Stimulated activated CD4-positive, alpha-beta T cell treated with anti-CD3 and anti-CD28 coated beads, TNF-alpha, amount 100 ng/mL, for 4 hours (primary cell): Measurements from ENCODE around the gene ARHGAP5.
A peak's percentile ranks its signal among the peaks of the same experiment; 100 is the strongest.

ENCODE experiments used
- DNase-seq, 3 experiments: peaks; one replicate each; pipeline ENCODE4 v3.0.0-alpha.2; 2020; ENCODE audit warnings: low read depth in 3 of 3

ARHGAP5 gene, protein sequence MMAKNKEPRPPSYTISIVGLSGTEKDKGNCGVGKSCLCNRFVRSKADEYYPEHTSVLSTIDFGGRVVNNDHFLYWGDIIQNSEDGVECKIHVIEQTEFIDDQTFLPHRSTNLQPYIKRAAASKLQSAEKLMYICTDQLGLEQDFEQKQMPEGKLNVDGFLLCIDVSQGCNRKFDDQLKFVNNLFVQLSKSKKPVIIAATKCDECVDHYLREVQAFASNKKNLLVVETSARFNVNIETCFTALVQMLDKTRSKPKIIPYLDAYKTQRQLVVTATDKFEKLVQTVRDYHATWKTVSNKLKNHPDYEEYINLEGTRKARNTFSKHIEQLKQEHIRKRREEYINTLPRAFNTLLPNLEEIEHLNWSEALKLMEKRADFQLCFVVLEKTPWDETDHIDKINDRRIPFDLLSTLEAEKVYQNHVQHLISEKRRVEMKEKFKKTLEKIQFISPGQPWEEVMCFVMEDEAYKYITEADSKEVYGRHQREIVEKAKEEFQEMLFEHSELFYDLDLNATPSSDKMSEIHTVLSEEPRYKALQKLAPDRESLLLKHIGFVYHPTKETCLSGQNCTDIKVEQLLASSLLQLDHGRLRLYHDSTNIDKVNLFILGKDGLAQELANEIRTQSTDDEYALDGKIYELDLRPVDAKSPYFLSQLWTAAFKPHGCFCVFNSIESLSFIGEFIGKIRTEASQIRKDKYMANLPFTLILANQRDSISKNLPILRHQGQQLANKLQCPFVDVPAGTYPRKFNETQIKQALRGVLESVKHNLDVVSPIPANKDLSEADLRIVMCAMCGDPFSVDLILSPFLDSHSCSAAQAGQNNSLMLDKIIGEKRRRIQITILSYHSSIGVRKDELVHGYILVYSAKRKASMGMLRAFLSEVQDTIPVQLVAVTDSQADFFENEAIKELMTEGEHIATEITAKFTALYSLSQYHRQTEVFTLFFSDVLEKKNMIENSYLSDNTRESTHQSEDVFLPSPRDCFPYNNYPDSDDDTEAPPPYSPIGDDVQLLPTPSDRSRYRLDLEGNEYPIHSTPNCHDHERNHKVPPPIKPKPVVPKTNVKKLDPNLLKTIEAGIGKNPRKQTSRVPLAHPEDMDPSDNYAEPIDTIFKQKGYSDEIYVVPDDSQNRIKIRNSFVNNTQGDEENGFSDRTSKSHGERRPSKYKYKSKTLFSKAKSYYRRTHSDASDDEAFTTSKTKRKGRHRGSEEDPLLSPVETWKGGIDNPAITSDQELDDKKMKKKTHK (N-terminal part only)

DNA sequence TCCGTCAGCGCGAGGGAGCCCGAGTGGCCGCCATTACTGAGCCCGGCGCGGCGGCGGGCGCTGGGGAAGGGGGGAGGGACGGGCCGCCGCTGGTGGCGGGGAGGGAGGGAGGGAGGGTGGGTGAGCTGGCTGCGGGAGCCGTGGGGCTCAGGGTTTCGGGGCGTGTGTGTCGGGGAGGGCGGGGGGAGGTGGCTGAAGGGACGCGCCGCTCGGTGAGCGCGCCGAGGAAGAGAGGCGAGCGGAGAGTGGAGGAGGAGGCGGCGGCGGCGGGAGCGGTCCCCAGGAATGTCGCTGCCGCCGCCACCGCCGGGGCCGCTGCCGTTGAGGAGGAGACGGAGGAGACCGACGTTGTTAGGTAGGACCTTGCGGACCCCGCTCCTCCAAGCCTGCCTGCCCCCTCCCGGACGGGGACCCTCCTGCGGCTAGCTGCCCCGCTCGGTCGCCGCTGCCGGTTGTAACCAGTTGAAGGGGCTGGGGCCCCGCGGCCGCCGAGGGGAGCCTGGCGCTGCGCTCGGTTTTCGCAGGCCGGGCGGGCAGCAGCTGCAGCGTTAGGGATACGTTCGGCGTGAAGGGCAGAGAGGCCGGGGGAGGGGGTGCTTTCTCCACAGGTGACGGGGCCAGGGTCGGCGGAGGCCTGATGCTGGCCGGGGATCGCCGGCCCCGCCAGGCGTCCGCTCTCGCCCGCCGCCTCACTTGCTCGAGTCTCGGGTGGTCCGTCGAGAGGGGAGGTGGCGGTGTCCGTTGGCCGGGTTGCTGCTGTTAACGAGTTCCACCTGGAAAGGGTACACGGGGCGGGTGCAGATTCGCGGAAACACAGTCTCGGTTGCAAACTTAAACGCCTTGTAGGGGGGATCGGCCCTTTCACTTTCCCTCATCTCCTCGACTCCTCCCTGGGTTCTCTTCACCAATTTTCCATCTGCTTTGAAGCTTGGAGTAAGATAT, at the start of gene ARHGAP5:
Gene ARHGAP5 (plus strand): TSS at position 224 of the 942 bp plus-strand sequence. CDS start 13,366 bp downstream, outside the sequence.
- DNase-seq = peak in 2 of 3 experiments; percentile 47 to 62

DNA sequence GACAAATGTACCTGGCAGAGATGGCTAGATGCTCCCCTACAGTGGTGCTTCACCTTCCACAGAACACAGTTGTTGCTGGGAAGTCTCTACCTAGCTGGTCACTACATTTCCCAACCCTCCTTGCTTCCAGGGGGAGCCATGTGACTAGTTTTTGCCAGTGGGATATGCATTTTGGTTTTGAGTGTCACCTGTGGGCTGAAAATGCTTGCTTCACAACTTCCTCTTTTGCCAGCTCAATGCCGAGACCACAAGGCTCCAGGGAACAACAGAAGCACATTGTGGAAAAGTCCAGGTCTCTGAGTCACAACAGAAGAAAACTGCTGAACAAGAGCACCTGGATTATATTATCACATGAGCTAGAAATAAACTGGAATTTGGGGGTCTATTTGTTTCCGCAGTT, 48.5 kb upstream of the ARHGAP5 start:
- no peak for DNase-seq

DNA sequence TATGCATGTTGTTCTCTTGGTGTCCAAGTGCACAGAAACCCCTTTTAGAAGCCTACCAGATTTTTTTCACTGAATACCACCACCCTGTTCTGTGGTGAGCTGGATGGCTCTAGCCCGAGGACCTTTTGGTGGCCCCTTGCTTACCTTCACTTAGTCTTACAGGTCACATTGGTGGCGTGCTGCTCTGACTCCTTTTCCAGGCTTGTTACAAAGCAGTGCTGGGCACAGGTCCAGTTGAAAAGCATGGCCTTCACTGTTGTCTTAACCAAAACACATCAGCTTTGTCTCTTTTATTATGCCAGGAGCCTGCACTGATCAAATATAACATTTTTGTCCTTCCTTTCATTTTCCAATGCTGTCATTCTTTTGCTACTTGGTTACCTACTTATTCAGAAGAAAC, 43.6 kb upstream of the ARHGAP5 start:
- DNase-seq = no peak

DNA sequence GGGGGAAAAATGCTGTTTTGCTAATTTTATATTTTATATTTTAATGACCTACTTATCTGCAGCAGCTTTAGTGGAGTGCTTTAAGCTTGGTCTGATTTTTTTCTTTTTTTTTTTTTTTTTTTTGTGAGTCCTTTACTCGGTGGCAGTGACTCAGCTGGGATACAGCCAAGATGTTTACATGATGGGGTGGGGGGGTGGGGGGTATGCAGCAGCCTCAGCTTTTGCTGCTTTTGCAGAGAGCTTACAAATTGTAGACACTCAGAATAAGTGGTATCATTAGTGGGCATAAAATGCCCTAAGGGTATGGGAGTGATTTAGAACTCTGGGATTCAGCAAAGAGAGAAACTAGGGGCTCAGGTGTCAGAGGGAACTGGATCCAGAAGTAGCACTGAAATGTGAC, 38.2 kb upstream of the ARHGAP5 start:
- DNase-seq = no peak

DNA sequence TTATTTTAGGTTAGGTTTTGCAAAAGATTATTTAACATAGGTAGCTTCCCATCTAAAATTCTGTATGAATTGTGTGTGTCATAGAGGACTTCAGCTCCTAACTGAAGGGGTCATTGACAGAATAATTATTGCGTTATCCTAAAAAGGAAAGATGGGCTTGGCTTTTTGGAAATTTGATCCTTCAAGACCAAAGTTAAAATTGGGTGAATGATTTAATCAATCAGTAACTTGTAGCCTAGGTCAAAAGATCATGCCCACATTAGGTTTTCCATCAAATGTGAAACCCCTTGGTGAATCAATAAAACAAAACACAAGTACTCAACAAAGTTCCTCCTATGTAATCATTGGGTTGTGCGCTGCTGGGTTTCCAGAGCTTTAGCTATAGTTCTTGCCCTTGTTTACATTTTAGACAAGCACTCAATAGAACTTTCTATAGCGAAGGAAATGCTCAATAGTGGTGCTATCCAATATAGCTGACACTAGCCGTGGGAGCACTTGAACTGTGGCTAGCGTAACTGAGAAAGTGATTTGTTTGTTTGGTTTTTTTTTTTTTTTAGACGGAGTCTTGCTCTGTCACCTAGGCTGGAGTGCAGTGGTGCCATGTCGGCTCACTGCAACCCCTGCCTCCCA, 37.6 kb upstream of the ARHGAP5 start:
- no peak for DNase-seq

DNA sequence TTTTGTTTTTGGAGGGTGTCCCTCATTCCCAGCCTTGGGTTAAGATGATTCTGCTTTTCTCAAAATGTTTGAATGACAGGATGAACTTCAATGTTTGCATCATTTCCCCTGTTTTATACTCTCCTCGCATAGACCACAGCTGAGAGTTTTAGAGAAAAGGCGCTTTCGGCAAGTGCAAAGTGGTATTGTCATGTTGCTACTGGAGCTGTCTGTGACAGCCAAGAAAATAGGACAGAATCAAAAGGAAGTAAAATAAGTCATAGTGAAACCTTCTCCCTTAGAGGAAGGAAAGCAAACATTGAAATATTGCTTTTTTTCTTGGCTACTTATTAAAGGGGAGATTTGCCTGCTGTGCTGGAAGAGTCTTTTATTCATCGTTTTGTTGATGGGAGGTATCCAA, 33.5 kb upstream of the ARHGAP5 start:
- DNase-seq = no peak

DNA sequence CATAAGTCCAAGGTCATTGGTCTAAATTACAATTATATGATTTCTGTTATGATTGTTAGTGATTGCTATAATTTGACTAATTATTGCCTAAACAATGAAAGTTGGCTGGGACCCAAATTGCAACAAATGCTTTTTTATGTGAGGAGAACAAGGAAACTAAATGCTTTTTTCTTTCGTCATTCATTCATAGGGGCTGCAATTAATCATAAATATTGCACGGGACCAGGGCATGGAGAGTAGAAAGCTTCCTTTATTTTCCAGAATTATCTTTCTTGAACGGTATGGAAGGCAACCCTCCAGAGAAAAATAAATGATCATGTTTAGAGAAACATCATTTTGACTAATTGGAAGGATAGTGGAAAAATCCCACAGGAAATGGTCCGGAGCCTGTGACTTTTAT, 32.6 kb upstream of the ARHGAP5 start:
- no peak for DNase-seq

DNA sequence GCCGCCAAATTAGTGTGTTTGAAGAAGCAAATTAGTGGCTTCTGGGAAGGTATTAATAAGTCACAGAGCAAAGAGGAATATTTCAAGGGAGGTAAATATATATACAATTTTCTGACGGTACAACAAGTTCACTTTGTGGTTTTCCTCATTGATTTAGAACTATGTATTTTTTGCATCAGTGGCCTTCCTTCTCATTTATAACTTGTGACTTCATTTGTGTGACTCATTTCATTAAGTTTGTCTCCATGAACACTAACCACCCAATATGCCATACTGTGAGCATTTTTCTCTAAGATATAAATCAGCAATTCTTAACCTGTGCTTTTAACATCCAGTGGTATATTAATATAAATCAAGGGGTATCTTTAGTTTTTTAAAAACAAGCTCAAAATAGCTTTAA, 29.3 kb upstream of the ARHGAP5 start:
- DNase-seq = no peak

DNA sequence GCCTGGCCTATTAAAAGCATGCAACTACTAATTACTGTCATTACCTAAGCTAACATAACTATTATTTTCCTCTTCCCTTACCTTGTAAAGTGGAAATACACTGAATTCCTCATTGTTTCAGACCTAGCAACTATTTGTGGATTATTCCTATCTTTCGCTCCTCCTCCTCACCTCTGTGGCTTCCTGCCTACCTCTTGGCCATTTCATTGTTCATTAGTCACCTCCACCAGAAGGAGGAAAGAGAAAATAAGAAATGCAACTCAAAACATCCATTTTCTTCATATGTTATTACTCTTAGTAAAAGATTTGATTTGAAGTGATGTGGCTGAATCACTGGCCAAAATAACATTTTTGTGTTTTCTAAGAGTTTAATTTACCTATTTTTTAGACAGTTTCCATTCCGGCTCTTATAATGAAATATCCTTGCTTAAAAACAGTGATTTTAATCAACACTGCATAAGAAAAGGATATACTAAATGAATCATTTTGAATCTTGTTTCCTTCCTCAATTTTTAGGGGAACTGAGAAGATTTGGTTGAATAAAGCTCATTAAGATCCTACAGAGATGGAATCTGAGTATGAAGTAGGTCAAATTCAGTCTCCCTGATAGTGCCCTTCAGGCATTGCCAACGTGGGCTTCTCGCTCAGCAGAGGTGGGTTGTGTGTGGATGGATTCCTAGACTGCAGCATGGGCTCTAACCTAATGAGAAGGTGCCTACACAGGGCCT, 27.6 kb upstream of the ARHGAP5 start:
- no peak for DNase-seq

DNA sequence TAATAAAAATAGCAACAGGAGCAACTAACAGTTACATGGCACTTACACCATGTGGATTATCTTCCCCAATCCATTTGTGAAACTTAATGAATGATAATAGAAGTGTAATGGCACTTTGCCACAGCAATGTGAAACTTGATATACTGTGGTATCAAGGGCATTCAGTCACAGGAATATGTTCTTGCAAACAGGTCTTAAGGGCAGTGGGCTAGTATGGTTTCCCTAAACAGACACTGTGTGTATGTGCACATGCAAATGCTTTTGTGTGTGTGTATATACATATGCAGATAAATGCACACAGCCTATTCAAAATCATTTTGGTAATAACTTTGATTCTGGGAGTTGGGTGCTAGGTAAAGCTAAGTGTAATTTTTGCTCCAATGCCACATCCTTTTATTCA, 26.2 kb upstream of the ARHGAP5 start:
- no peak for DNase-seq

DNA sequence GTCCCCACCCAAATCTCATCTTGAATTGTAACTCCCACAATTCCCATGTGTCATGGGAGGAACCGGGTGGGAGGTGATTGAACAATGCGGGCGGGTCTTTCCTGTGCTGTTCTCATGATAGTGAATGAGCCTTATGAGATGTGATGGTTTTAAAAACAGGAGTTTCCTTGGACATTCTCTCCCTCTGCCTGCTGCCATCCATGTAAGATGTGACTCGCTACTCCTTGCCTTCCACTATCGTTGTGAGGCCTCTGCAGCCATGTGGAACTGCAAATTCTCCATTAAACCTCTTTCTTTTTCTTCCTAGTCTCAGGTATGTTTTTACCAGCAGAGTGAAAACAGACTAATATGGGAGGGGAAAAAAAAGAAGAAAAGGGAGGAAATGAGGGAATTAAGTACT, 22.6 kb upstream of the ARHGAP5 start:
- no peak for DNase-seq

DNA sequence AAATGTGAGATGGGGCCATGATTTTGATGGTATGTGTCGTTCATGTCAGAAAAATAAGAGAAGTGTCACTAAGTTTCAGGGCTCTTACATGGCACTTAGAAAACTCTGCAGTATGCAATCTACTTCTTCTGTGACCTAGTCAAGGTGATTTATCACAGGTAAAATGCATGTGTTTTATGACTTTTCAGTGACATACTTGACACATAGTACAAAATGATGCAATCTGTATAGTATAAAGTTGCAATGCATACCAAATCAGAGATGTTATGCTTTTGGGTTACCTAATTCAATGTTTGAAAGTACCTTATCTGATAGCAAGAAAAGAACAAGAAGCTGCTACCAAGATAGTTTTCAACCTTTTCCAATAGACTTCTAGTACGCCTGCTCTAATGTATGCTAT, 21.9 kb upstream of the ARHGAP5 start:
- no peak for DNase-seq

DNA sequence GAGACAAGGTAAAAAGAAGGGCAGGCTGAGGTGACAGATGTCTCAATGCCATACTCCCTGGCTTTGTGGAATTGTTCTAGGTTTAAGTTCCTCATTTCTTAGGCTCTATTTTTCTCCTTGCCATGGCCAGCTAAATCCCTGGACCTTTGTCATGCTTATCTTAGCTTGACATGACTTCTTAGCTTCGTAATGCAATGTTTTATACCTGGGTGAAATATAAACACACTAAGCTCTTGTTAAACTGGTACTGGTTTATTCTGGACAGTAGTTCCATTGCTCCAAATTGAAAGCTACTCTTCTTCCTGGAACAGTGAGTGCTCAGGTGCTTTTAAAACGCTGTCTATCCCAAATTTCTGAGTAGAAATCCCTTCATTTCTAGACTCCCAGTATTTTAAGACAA, 17.4 kb upstream of the ARHGAP5 start:
- DNase-seq = no peak

DNA sequence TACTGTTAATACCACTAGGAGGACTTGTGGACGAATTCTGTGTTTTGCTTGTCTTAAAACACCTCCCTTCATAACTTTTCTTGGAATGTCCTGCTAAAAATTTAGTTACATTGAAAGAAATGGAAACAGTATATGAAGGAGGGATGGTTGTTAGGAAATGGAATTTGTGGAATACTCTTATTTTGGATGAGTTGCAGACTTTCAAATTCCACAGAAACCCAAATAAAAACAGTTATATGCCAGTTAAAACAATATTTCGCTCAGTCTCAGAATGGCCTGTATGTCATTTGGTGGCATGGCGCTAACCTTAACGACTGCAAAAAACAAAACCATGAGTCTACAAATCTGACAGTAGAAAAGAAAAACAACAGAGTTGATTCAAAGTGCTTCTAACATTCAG, 12.2 kb upstream of the ARHGAP5 start:
- DNase-seq = no peak

DNA sequence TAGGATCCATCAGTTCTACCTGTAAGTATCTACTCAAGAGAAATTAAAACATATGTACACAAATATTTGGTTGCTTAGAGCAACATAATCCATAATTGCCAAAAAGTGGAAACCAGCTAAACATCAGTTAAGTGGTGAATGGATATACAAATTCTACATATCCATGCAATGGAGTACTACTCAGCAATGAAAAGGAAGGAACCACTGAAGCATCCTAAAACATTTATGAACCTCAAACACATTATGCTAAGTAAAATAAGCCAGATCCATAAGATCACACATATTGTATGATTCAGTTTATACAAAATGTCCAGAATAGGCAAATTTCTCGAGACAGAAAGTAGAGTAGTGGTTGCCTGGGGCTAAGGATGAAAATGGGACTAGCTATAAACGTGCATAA, 8.4 kb upstream of the ARHGAP5 start:
- DNase-seq = no peak

DNA sequence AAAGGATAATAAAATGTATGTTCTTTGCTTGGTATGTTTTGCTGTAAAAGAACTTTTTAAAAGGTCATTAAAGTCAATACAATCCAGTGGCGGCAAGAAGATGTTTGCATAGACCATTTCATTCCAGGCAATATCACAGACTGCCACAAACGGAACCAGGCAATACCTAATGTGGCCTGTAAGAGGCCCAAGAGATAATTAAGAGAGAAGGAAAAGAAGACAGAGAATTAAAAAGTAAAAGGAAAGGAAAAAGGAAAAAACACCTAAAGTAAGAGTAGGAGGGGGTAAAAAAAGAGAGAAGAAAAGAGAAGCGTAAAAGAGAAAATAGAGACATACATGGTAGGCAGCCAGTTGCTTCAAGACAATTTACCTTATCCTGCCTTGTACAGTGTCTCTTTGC, 6.8 kb upstream of the ARHGAP5 start:
- DNase-seq = no peak

DNA sequence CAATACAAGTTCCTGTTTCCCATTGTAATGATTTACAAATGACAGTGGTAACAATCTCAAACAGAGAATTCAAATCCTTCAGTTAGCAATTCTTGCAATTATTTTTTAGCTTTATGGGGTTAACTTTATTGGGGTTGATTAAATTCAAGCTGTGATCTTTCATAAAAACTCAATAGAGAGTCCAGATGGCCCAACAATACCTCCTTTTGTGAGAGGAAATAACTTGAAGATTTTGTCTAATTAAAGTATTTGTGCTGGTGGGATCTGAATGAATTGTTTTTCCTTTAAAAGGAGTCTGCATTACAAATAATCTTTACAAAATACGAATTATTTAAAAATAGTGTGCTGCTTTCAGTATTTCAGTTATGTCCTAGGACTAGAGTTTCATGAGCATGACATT, 4.4 kb upstream of the ARHGAP5 start:
- DNase-seq = no peak

DNA sequence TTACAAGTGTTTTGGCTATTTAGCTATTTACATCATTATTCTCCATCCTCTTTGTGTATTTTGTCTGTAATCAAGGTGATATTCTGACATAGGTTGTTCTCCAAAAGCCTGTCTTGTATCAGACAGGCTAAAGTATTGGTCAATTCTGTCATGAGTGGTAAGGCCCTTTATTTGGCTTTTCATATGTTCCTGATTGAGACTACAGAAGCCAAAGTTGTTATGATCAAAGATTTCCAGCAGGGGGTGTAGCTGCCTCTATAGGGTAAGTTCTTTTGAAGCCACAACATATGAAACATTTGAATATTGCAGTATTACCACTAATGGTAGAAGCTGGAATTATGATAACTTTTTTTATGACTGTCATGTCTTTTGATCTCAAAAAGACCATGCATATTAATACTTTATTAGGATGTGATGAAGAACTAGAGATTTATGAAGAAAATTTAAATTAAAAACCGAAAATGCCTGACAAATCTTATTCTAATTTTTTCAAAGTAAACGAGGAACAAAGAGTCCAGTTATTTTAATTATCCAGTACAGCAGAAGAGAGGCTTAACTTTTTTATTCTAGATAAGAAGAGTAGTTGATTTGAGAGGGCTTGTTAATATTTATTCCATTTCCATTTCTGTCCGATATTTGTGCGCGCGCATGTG, 3.4 kb upstream of the ARHGAP5 start:
- peak in 2 of 3 experiments; percentile 11 to 45 for DNase-seq

DNA sequence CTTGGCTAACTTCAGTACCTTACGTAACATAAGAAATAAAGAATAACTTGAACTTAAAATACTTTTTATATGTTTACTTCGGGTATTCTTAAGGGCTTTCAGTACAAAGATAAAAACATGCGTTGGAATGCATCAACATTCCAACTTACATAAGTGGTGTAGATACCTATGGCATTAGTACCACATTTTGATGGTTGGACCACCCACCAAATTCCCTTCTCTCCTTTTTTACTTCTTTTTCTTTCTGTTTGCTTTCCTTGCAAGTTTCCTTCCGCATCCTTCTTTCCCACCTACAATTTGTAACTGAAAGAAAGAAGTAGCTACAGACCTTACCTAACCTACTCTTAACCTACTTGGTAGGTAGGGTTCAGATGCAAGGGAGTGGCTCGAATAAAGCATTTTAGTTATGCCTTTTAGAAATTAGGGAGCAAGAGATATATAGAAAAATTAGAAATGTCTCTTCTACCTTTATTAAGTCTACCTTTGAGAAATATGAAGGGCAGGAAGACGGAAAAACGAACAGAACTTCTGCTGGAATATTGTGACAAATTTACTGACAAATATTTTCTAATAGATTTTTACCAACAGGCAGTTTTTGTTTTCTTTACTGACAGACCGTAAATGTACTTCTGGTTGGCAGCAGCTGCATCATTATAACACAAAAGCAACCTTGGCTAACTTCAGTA, 2.1 kb upstream of the ARHGAP5 start:
- DNase-seq = no peak
